ENCODE data around the gene ZNF488.

Gene ZNF488

GRCh38 chr10:47323087-47323486 is 61.0 kb downstream of the ZNF488 start:
- TF ChIP-seq Cebpa-rat (IDR thresholded peaks at IDR 0.05), result no peak
- H3K9me3 ChIP-seq, result no peaks in the 10 kb centered on the region
- no peaks in the 10 kb centered on the region for H4K20me1 ChIP-seq
- no peak overlapping the region for H3K4me3 ChIP-seq
- no peak overlapping the region for H3K9ac ChIP-seq
- no peaks in the 10 kb centered on the region for H3K27me3 ChIP-seq
- no peaks in the 10 kb centered on the region for H3K4me1 ChIP-seq
- H3K27ac ChIP-seq, result no peak overlapping the region
- no peaks in the 10 kb centered on the region for H3K36me3 ChIP-seq
- no peak overlapping the region for H3K4me2 ChIP-seq

GRCh38 chr10:47322300-47323061 is 61.6 kb downstream of the ZNF488 start, which contains the start of gene GDF2:
GDF2 (plus strand) TSS chr10:47322454; CDS start chr10:47322669, 215 bp downstream.
- TF ChIP-seq Cebpa-rat (IDR thresholded peaks at IDR 0.05), result no peak
- no peak within 1 kb of the TSS for H3K9ac ChIP-seq
- no peaks in the 10 kb centered on the region for H4K20me1 ChIP-seq
- no peak within 1 kb of the TSS for H3K27ac ChIP-seq
- no peaks in the 10 kb centered on the region for H3K36me3 ChIP-seq
- H3K4me1 ChIP-seq, result no peaks in the 10 kb centered on the region
- H3K9me3 ChIP-seq, result no peaks in the 10 kb centered on the region
- H3K27me3 ChIP-seq, result no peaks in the 10 kb centered on the region
- H3K4me2 ChIP-seq, result no peak within 1 kb of the TSS
- no peak within 1 kb of the TSS for H3K4me3 ChIP-seq

GRCh38 chr10:47321521-47322195 is 62.4 kb downstream of the ZNF488 start:
- no peaks in the 10 kb centered on the region for H3K27me3 ChIP-seq
- no peaks in the 10 kb centered on the region for H3K9me3 ChIP-seq
- TF ChIP-seq Cebpa-rat (IDR thresholded peaks at IDR 0.05), result no peak
- no peak overlapping the region for H3K4me3 ChIP-seq
- H3K27ac ChIP-seq, result no peak overlapping the region
- H3K4me2 ChIP-seq, result no peak overlapping the region
- no peak overlapping the region for H3K9ac ChIP-seq
- H3K36me3 ChIP-seq, result no peaks in the 10 kb centered on the region
- H4K20me1 ChIP-seq, result no peaks in the 10 kb centered on the region
- H3K4me1 ChIP-seq, result no peaks in the 10 kb centered on the region

GRCh38 chr10:47320812-47321211 is 63.3 kb downstream of the ZNF488 start:
- Histone ChIP-seq H3K27ac (no peak overlapping the region), H3K27me3 (no peaks in the 10 kb centered on the region), H4K20me1 (no peaks in the 10 kb centered on the region), H3K36me3 (no peaks in the 10 kb centered on the region), H3K4me1 (no peaks in the 10 kb centered on the region), H3K9ac (no peak overlapping the region), H3K4me2 (no peak overlapping the region), H3K4me3 (no peak overlapping the region), H3K9me3 (no peaks in the 10 kb centered on the region)
- TF ChIP-seq Cebpa-rat (IDR thresholded peaks at IDR 0.05), result no peak

GRCh38 chr10:47319784-47320183 is 64.3 kb downstream of the ZNF488 start:
- Histone ChIP-seq H3K27me3 (no peaks in the 10 kb centered on the region), H3K27ac (no peak overlapping the region), H3K9ac (no peak overlapping the region), H3K4me3 (no peak overlapping the region), H3K4me1 (no peaks in the 10 kb centered on the region), H3K36me3 (no peaks in the 10 kb centered on the region), H3K9me3 (no peaks in the 10 kb centered on the region), H4K20me1 (no peaks in the 10 kb centered on the region), H3K4me2 (no peak overlapping the region)
- TF ChIP-seq Cebpa-rat (IDR thresholded peaks at IDR 0.05), result no peak

- H3K27ac ChIP-seq, result no peak overlapping the region
- no peaks in the 10 kb centered on the region for H3K4me1 ChIP-seq
- no peak overlapping the region for H3K4me2 ChIP-seq
- no peak overlapping the region for H3K4me3 ChIP-seq
- H4K20me1 ChIP-seq, result no peaks in the 10 kb centered on the region
- H3K9me3 ChIP-seq, result no peaks in the 10 kb centered on the region
- no peak overlapping the region for H3K9ac ChIP-seq
- H3K36me3 ChIP-seq, result no peaks in the 10 kb centered on the region
- no peaks in the 10 kb centered on the region for H3K27me3 ChIP-seq
- no peak for TF ChIP-seq Cebpa-rat (IDR thresholded peaks at IDR 0.05)
Measured at GRCh38 chr10:47318706-47319105, 65.4 kb downstream of the ZNF488 start.

DNA sequence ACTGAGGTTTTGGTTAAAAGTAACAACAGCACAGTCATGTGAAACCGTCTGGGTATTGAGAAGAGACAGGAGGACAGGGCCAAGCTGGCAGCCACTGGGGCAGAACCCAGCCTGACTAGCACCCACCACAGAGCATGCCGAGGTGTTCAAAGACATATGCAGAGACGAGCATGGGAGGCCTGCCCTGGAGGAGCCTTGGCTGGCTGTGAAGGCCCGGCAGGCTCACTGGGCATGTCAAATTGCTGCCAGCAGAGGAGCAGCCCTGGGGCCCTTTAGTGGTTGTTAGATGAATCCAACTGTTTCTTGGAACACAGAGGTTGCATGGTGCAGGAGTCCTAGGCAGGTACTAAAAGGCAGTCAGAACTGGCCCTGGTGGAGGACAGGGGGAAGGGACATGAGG is 66.8 kb downstream of the ZNF488 start:
- H3K27me3 ChIP-seq, result no peaks in the 10 kb centered on the region
- H3K4me3 ChIP-seq, result no peak overlapping the region
- H4K20me1 ChIP-seq, result no peaks in the 10 kb centered on the region
- H3K9ac ChIP-seq, result no peak overlapping the region
- H3K4me2 ChIP-seq, result no peak overlapping the region
- H3K9me3 ChIP-seq, result no peaks in the 10 kb centered on the region
- no peak overlapping the region for H3K27ac ChIP-seq
- H3K36me3 ChIP-seq, result no peaks in the 10 kb centered on the region
- no peaks in the 10 kb centered on the region; the same call in 1 of the 2 replicates for H3K4me1 ChIP-seq
- no peak for TF ChIP-seq Cebpa-rat (IDR thresholded peaks at IDR 0.05)

GRCh38 chr10:47316131-47316530 is 68.0 kb downstream of the ZNF488 start:
- no peak overlapping the region for H3K4me3 ChIP-seq

More at GRCh38 chr10:47316131-47316530, 68.0 kb downstream of the ZNF488 start:
- no peaks in the 10 kb centered on the region for H3K27me3 ChIP-seq
- H3K4me2 ChIP-seq, result no peak overlapping the region
- H3K4me1 ChIP-seq, result peaks cover 11% of the 10 kb centered on the region
- H3K27ac ChIP-seq, result no peak overlapping the region
- H4K20me1 ChIP-seq, result no peaks in the 10 kb centered on the region
- no peak overlapping the region for H3K9ac ChIP-seq
- H3K36me3 ChIP-seq, result no peaks in the 10 kb centered on the region
- H3K9me3 ChIP-seq, result no peaks in the 10 kb centered on the region
- TF ChIP-seq Cebpa-rat (IDR thresholded peaks at IDR 0.05), result no peak

Measured in BLaER1 (cell line).